ENCODE results near the gene MFAP4. TPM values are rescaled to one million over a fixed set of nuclear protein-coding genes. Genes with fewer than 3 reads are reported as not detected.
A peak's percentile ranks its signal among the peaks of the same experiment; 100 is the strongest.
"Not testable (repeated sequence)": the region's sequence is repeated elsewhere in the genome, so short reads cannot be mapped to it uniquely, and the experiment has no call there.

The MFAP4 gene
- total RNA-seq, 1 donor from 2014 or later = 119 TPM

GRCh38 chr17:19370493-19370960 is 16.5 kb downstream of the MFAP4 start:
- no peak for DNase-seq (ENCODE audit: low spot score)

GRCh38 chr17:19369846-19370492 is 17.0 kb downstream of the MFAP4 start:
- DNase-seq (ENCODE audit: low spot score) = no peak

DNA sequence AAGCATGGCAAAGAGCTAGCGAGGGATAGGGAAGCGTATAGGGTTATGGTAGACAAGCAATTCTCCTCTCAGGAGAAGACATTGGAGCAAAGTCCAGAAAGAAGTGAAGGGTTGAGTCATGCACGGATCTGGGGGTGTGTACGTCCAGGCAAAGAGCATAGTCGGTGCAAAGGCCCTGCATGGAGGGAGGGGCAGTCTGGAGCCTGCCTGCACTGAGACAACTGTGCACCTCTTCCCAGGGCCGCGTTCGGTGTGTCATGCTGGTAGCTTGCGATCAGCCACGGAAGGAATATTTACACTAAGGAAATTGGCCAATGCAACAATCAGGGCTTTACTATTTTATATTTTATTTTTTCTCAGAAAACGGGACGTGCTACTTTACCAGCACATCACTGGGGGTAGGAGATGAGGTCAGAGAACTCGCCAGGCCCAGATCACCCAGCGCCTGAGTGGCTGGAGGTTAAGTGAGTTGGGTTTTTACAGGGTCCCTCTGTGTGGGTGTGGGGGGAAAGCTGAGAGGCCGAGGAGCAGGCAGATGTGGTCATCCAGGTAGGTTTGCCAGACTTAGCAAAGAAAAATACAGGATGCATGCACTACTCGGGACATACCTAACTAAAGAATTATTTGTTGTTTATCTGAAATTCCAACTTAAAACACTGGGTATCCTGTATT is 17.7 kb downstream of the MFAP4 start:
- no peak for DNase-seq (ENCODE audit: low spot score)

- no peak for DNase-seq (ENCODE audit: low spot score)
Observed at GRCh38 chr17:19368229-19368628, 18.8 kb downstream of the MFAP4 start.

DNA sequence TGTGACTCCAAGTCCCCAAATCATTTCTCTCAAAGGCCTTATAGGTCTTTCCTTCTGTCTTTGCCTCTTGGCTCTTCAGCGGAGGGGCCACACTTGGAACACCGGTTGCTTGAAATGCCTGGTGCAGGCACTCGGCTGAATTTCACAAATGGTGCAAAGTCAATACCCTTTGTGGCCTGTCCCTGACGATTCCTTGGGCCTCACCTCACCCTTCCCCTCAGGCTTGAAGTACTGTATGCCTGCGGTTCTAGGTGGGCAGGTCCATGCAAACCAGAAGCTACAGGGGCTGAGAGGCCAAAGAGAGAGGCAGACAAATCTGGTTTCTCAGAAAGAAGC is 20.4 kb downstream of the MFAP4 start:
- DNase-seq (ENCODE audit: low spot score) = no peak

DNA sequence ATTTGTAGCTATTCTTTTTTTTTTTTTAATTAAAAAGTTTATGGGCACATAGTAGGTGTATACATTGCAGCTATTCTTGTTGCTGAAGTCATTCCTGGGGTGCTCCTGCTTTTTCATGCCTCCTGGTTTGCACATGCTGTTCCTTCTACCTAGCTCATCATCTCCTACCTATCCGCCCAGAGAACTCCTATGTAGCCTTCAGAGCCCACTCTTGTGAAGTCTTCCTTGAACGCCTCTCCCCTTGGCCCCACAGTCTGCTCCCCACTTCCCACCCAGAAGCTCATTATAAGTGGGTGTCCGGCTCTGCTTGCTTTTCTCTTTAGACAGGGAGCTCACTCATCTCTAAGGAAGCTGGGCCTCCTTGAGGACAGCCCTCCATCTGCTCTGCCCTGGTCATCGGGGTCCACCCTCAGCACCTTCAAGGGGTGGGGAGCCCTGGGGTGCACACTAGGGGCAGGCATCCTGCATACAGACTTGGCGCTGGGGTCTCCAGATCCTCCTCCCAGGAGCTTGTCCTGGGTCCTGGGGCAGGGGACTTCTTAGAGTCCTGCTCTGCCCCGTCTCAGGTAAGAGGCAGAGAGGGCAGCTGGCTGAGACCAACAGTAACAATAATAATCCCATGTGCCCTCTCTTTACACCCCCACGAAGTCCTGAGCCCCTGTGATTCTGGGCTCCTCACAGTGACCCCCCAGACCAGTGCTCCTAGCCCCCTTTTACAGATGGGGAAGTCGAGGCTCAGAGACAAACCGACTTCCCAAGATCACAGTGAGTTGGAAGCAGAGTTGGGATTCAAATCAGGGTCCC is 21.0 kb downstream of the MFAP4 start:
- no peak for DNase-seq (ENCODE audit: low spot score)

- no peak for DNase-seq (ENCODE audit: low spot score)
Observed at GRCh38 chr17:19365499-19365817, 21.5 kb downstream of the MFAP4 start.

- no peak for DNase-seq (ENCODE audit: low spot score)
Observed at GRCh38 chr17:19364699-19365498, 22.1 kb downstream of the MFAP4 start.

GRCh38 chr17:19363460-19364035 is 23.4 kb downstream of the MFAP4 start:
- DNase-seq (ENCODE audit: low spot score) = no peak

GRCh38 chr17:19363114-19363438 is 23.9 kb downstream of the MFAP4 start:
- DNase-seq (ENCODE audit: low spot score) = no peak

DNA sequence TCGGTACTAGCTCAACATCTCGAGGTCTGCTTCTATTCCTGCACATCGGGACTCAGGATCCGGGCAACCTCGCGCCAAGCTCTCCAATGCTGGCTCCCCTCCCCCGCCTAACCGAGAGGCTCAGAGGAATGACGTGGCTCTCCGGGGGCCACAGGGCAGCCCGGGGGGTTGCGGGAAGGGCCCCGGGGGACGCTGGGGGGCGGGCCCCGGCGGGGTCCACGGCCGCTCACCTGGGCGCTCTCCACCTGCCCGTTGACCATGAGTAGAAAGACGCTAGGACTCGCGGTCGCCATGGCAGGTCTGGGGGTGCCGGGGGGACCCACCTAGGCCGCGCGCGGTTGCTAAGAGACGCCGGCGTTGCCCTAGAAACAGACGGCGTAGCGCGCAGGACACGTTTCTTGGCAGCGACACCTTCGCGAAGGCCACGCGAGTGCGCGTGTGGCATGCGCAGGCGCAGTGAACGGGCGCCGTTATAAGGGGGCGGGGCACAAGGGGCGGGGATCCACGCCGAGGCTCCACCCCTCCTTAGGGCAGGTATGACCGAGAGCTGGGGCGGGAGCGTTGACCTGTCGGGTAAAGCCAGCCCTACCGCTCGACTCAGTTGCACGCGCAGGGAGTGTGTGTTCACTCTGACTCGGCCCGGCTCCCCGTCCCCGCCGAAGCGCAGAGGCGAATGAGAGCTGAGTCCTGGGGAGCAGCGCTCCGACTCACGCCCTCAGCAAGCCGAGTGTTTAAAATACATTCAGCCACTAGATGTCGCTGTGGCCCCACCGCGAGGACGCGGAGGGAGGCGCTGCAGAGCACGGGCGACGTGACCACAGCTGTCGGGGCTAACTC is 24.5 kb downstream of the MFAP4 start, which contains the start of gene B9D1:
Gene B9D1 (minus strand): TSS at position 447 of the 837 bp plus-strand sequence. CDS start 154 bp downstream, at position 293.
- peak; percentile 95 for DNase-seq (ENCODE audit: low spot score)

DNA sequence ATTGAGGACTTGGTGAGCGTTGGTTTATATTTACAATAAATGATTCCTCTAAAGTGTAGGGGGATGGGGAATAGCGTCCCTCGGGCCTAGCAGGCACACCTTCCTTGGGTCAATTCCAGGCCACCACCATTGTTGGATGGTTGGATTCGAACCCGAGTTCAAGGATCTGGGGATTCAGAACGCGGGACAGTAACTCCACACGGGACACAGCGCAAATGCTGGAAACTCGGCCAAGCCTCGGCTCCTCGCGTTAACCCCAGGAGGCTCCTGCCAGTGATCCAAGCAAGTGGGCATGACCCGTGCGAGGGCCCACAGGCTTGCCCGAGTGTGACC is 25.1 kb downstream of the MFAP4 start:
- DNase-seq (ENCODE audit: low spot score) = no peak

GRCh38 chr17:19361326-19361725 is 25.7 kb downstream of the MFAP4 start:
- DNase-seq (ENCODE audit: low spot score) = no peak

GRCh38 chr17:19360772-19361171 is 26.2 kb downstream of the MFAP4 start:
- no peak for DNase-seq (ENCODE audit: low spot score)

GRCh38 chr17:19359856-19360255 is 27.1 kb downstream of the MFAP4 start:
- DNase-seq (ENCODE audit: low spot score) = no peak

DNA sequence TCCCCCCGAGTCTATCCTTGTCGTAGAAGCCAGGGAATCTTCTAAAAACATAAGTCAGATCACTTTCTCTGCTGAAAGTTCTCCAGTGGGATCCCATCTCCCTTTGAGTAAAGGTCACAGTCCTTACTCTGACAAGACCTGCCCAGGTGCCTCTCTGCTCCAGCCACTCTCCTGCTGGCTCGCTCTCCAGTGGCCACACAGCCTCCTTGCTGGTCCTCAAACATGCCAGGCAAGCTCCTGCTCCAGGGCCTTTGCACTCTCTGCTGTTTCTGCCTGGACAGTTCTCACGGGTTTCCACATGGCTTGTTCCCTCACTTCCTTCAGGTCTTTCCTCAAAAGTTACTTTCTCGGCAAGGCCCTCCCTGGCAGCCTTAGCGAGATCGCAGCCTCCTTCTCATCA is 27.8 kb downstream of the MFAP4 start:
- DNase-seq (ENCODE audit: low spot score) = no peak

- no peak for DNase-seq (ENCODE audit: low spot score)
Observed at GRCh38 chr17:19357761-19358160, 29.2 kb downstream of the MFAP4 start.

- no peak for DNase-seq (ENCODE audit: low spot score)
Observed at GRCh38 chr17:19357351-19357750, 29.6 kb downstream of the MFAP4 start.

GRCh38 chr17:19354748-19355147 is 32.2 kb downstream of the MFAP4 start:
- no peak for DNase-seq (ENCODE audit: low spot score)

- DNase-seq (ENCODE audit: low spot score) = not testable (repeated sequence)
Observed at GRCh38 chr17:19353401-19353800, 33.6 kb downstream of the MFAP4 start.

DNA sequence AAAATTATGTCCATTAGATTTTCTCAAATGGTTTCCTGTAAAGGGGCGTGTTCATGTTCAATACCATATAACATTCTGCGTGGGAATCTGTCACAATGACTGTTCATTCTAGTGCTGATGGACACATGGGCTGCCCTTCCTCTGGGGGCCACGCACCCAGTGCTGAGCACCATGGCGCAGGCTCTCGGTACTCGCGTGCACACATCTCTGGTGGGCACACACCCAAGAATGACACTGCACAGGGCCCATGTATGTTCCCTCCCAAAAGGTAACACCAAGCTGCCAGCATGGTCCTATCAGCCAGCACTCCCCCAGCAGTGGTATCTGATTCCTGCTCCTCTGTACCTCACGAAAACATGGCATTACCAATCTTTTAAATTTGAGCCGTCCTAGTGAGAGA is 38.2 kb downstream of the MFAP4 start:
- no peak for DNase-seq (ENCODE audit: low spot score)

All from ureter (tissue), 1 donor.